Lower lobe of right lung (tissue), 2 donors: ENCODE results near the gene PGS1. TPM values are rescaled to one million over a fixed set of nuclear protein-coding genes. Genes with fewer than 3 reads are reported as not detected.

Experiments used
- ATAC-seq, 2 donors: fragments of 200-7000 bp; cut with Tn5 transposase; one replicate each; pipeline ENCODE4 v1.9.1; 2020 to 2022; ENCODE audit warnings: mild to moderate bottlenecking in 2 of 2, moderate library complexity in 2 of 2
- DNase-seq: peaks from one replicate; pipeline ENCODE4 v3.0.0-alpha.2; 2020
- H3K27ac ChIP-seq: fragments of 200-600 bp; one replicate; pipeline ENCODE4 v1.8.0; 2022
- H3K27me3 ChIP-seq: fragments of 200-600 bp; one replicate; pipeline ENCODE4 v1.8.0; 2022; ENCODE audit warnings: low read depth
- H3K36me3 ChIP-seq: fragments of 200-600 bp; one replicate; pipeline ENCODE4 v1.8.0; 2022; ENCODE audit warnings: mild to moderate bottlenecking
- H3K4me1 ChIP-seq: fragments of 200-600 bp; one replicate; pipeline ENCODE4 v1.8.0; 2022
- H3K4me3 ChIP-seq: fragments of 200-600 bp; one replicate; pipeline ENCODE4 v1.8.0; 2022; ENCODE audit warnings: mild to moderate bottlenecking
- H3K9me3 ChIP-seq: fragments of 200-600 bp; one replicate; pipeline ENCODE4 v1.8.0; 2022
- intact Hi-C: fragments of 100-400 bp; cut with DNase I; formaldehyde crosslinking; loops from one replicate; pipeline ENCODE4 v1.11.0; 2022
- total RNA-seq: library from RNA; stranded (reverse); fragmentation: NEBNext Ultra II Directional; extraction: Animal tissue kit (Norgen Biotek cat#: 25700); gene quantifications from one replicate; pipeline ENCODE4 v1.2.1, GENCODE V29; 2021
- TF ChIP-seq, protein P1 (sequence below): fragments of 200-600 bp; IDR thresholded peaks from one replicate; pipeline ENCODE4 v1.8.0; 2022; ENCODE audit warnings: antibody characterized with exemption, mild to moderate bottlenecking
- donor health status: DM: no; HTN: yes; CAD: no; lungs with severe emphysema.

Gene PGS1
- total RNA-seq, 1 donor from 2014 or later, result 90.9 TPM

DNA sequence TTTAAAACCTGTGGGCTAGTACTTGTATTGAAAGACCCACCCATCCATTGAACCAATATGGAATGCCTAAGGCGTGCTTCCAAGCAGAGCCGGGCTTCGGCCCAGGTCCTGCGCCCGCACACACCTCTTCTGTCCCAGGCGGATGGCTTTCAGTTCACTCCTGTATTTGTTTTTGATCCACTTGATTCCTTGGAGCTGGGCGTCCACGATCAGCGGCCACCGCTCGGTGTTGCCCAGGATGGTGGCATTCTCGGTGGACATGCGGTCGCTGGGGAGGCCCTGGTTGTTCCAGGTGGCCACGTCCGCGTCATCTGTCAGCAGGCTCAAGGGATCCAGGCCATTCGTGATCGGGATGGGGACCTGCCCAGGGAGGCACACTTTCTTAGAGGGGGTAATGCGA, 75.9 kb downstream of the PGS1 start:
- no peaks in the 10 kb centered on the region for H3K36me3 ChIP-seq
- no peaks in the 10 kb centered on the region for H3K9me3 ChIP-seq
- H3K4me3 ChIP-seq, result no peak overlapping the region
- intact Hi-C loops, result no loop called here
- H3K27me3 ChIP-seq, result no peaks in the 10 kb centered on the region
- no peak overlapping the region for H3K27ac ChIP-seq
- ATAC-seq, result no peak
- DNase-seq, result no peak
- no peaks in the 10 kb centered on the region for H3K4me1 ChIP-seq
- TF ChIP-seq, protein P1, sequence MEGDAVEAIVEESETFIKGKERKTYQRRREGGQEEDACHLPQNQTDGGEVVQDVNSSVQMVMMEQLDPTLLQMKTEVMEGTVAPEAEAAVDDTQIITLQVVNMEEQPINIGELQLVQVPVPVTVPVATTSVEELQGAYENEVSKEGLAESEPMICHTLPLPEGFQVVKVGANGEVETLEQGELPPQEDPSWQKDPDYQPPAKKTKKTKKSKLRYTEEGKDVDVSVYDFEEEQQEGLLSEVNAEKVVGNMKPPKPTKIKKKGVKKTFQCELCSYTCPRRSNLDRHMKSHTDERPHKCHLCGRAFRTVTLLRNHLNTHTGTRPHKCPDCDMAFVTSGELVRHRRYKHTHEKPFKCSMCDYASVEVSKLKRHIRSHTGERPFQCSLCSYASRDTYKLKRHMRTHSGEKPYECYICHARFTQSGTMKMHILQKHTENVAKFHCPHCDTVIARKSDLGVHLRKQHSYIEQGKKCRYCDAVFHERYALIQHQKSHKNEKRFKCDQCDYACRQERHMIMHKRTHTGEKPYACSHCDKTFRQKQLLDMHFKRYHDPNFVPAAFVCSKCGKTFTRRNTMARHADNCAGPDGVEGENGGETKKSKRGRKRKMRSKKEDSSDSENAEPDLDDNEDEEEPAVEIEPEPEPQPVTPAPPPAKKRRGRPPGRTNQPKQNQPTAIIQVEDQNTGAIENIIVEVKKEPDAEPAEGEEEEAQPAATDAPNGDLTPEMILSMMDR, result no peak

DNA sequence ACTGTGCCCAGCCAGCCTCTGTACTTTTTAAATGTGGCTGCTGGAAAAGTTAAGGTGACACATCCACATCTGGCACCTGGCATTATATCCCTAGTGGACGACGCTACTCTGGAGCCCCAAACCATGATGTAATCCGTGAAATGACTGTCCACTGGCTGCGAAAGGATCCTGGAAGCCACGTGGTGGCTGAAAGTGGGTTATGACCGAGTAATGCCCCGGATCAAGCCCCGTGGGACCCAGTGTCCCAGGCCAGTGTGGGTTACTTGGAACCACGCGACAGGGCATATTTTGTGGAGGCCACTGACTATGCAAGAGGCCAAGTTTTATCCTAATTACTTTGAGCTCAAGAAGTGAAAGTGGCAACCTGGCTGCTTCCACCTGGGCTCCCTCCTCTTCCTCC, 79.6 kb downstream of the PGS1 start:
- ATAC-seq, result no peak
- intact Hi-C loops, result no loop called here

DNA sequence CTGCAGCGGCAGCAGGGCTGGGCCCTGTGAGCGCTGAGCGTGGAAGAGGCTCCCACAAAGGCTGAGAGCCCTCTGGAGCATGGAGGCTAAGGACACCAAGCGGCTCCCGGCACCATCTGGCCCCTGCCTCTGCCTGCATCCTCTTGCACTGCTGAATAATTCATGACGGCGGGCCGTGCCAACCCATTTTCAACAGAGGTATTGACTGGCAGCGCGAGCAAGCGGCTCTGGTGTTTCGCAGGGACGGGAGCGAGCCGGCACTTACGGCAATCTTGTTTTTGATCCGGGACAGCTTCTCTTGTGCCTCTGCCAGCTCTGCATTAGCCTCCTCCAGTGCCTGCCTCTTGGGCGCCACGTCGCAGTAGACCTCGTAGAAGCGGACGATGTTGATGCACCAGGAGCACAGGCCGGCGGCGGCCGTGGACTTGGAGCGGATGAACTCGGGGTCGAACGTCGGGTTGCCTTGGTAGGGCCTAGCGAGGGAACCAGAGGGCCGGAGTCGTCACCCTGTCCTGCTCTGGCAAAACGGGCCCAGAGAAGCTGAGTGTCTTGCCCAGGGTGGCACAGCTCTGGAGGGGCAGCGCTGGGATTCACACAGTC, 80.4 kb downstream of the PGS1 start:
- Histone ChIP-seq H3K9me3 (no peaks in the 10 kb centered on the region), H3K4me3 (no peak overlapping the region), H3K36me3 (no peaks in the 10 kb centered on the region), H3K4me1 (no peaks in the 10 kb centered on the region), H3K27me3 (no peaks in the 10 kb centered on the region), H3K27ac (no peak overlapping the region)
- intact Hi-C loops, result no loop called here
- DNase-seq, result no peak
- TF ChIP-seq, protein P1, result no peak
- no peak for ATAC-seq

More for the DNA sequence above, 79.6 kb downstream of the PGS1 start:
- Histone ChIP-seq H3K4me1 (no peaks in the 10 kb centered on the region), H3K36me3 (no peaks in the 10 kb centered on the region), H3K9me3 (no peaks in the 10 kb centered on the region), H3K27ac (no peak overlapping the region), H3K4me3 (no peak overlapping the region), H3K27me3 (no peaks in the 10 kb centered on the region)
- TF ChIP-seq, protein P1, result no peak
- no peak for DNase-seq

- ATAC-seq (no peak), DNase-seq (no peak)
- Histone ChIP-seq H3K27ac (no peak overlapping the region), H3K4me1 (no peaks in the 10 kb centered on the region), H3K4me3 (no peak overlapping the region), H3K9me3 (no peaks in the 10 kb centered on the region), H3K36me3 (no peaks in the 10 kb centered on the region), H3K27me3 (no peaks in the 10 kb centered on the region)
- TF ChIP-seq, protein P1, result no peak
- intact Hi-C loops, result no loop called here
Observed at GRCh38 chr17:78459696-78460095, 81.2 kb downstream of the PGS1 start.

GRCh38 chr17:78460176-78460675, 81.8 kb downstream of the PGS1 start:
- ATAC-seq (no peak), DNase-seq (no peak)
- H3K36me3 ChIP-seq, result no peaks in the 10 kb centered on the region
- no peaks in the 10 kb centered on the region for H3K4me1 ChIP-seq
- no peaks in the 10 kb centered on the region for H3K27me3 ChIP-seq
- no peak overlapping the region for H3K4me3 ChIP-seq
- H3K9me3 ChIP-seq, result no peaks in the 10 kb centered on the region
- TF ChIP-seq, protein P1, result no peak
- no peak overlapping the region for H3K27ac ChIP-seq
- intact Hi-C loops, result no loop called here
